T47D (cell line): ENCODE measurements around the gene TFDP3.

ENCODE experiments used
- DNase-seq, 2 experiments: peaks; one replicate each; pipeline versions ENCODE4 v3.0.0 to v3.0.0-alpha.2; 2011 to 2012; ENCODE audit warnings: low read depth in 1 of 2, low spot score in 1 of 2
- JUND ChIP-seq: IDR thresholded peaks from 2 replicates; pipeline ENCODE4 v1.6.1; 2012; ENCODE audit warnings: low read depth
- in situ Hi-C: cut with HindIII; loops from 2 replicates; pipeline ENCODE4 v1.10.0; 2016; ENCODE audit warnings: low sequenced_read_pairs, low pct_unique_long_range_greater_than_20kb

The TFDP3 gene

GRCh38 chrX:133215747-133216146 lies 2.4 kb downstream of the TFDP3 start:
- no peak for TF ChIP-seq JUND
- in situ Hi-C loops, result no loop called here
- peak; percentile 7 to 50 for DNase-seq

GRCh38 chrX:133215017-133215416 lies 3.1 kb downstream of the TFDP3 start:
- no peak for DNase-seq
- in situ Hi-C loops, result no loop called here
- TF ChIP-seq JUND, result no peak

- in situ Hi-C loops, result no loop called here
- TF ChIP-seq JUND, result no peak
- DNase-seq, result no peak
Measured at GRCh38 chrX:133214301-133214700, 3.9 kb downstream of the TFDP3 start.

- in situ Hi-C loops, result no loop called here
- no peak for DNase-seq
- TF ChIP-seq JUND, result no peak
Measured at GRCh38 chrX:133213117-133213516, 5.0 kb downstream of the TFDP3 start.

- in situ Hi-C loops, result no loop called here
- TF ChIP-seq JUND, result no peak
- DNase-seq, result no peak
Measured at GRCh38 chrX:133207751-133208150, 10.4 kb downstream of the TFDP3 start.

- no peak for DNase-seq
- in situ Hi-C loops, result no loop called here
- TF ChIP-seq JUND, result no peak
Measured at GRCh38 chrX:133191739-133192039, 26.5 kb downstream of the TFDP3 start.

- in situ Hi-C loops, result no loop called here
- no peak for TF ChIP-seq JUND
- DNase-seq, result no peak
Measured at GRCh38 chrX:133190877-133191738, 27.0 kb downstream of the TFDP3 start.

- DNase-seq, result no peak
- in situ Hi-C loops, result no loop called here
- TF ChIP-seq JUND, result no peak
Measured at GRCh38 chrX:133189195-133189594, 29.0 kb downstream of the TFDP3 start.

- in situ Hi-C loops, result no loop called here
- TF ChIP-seq JUND, result no peak
- peak in 1 of 2 experiments; percentile 33 for DNase-seq
Measured at GRCh38 chrX:133188631-133189030, 29.5 kb downstream of the TFDP3 start.

GRCh38 chrX:133185938-133186337 lies 32.2 kb downstream of the TFDP3 start:
- TF ChIP-seq JUND, result no peak
- DNase-seq, result no peak
- in situ Hi-C loops, result no loop called here

GRCh38 chrX:133185119-133185518 lies 33.0 kb downstream of the TFDP3 start:
- no peak for DNase-seq
- TF ChIP-seq JUND, result no peak
- in situ Hi-C loops, result no loop called here

GRCh38 chrX:133183806-133184205 lies 34.3 kb downstream of the TFDP3 start:
- TF ChIP-seq JUND, result no peak
- in situ Hi-C loops, result no loop called here
- no peak for DNase-seq

- TF ChIP-seq JUND, result no peak
- in situ Hi-C loops, result no loop called here
- DNase-seq, result no peak
Measured at GRCh38 chrX:133179500-133179899, 38.7 kb downstream of the TFDP3 start.

GRCh38 chrX:133177202-133177601 lies 41.0 kb downstream of the TFDP3 start:
- DNase-seq, result no peak
- no peak for TF ChIP-seq JUND
- in situ Hi-C loops, result no loop called here
